GM21367 (cell line): Measurements from ENCODE around the gene ITLN1.

ENCODE experiments used
- ATAC-seq: cut with Tn5 transposase; IDR thresholded peaks from one replicate; pipeline ENCODE4 v1.9.1; 2021; ENCODE audit not compliant: unreplicated experiment

The ITLN1 gene

GRCh38 chr1:160826546-160826945, 58.4 kb downstream of the ITLN1 start:
- no peak for ATAC-seq
